Measurements from ENCODE around the gene WASF3.
A peak's percentile ranks its signal among the peaks of the same experiment; 100 is the strongest.
"Not testable (repeated sequence)": the region's sequence is repeated elsewhere in the genome, so short reads cannot be mapped to it uniquely, and the experiment has no call there.

The WASF3 gene

GRCh38 chr13:26636073-26636472 is 78.6 kb downstream of the WASF3 start:
- not testable (repeated sequence) for DNase-seq

DNA sequence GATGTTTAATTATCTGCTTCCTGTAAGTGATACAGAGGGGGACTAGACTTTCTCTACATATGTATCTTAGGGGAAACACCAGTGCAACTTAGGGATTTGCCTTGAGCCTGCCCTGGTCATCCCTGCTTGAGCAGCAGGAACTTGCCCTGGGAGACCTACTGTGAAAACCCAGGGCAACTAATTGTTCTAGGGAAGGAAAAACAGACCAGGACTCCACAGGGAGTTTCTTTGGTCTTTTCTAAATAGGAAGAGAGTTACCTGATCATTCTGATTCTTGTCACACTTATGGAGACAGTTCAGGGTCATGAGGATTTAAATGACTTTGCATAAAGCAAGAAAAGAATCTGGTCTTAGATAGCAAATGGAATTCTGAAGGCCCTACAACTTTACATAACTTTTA is 89.1 kb downstream of the WASF3 start:
- DNase-seq, result no peak

GRCh38 chr13:26651234-26651633 is 93.8 kb downstream of the WASF3 start:
- DNase-seq, result no peak

DNA sequence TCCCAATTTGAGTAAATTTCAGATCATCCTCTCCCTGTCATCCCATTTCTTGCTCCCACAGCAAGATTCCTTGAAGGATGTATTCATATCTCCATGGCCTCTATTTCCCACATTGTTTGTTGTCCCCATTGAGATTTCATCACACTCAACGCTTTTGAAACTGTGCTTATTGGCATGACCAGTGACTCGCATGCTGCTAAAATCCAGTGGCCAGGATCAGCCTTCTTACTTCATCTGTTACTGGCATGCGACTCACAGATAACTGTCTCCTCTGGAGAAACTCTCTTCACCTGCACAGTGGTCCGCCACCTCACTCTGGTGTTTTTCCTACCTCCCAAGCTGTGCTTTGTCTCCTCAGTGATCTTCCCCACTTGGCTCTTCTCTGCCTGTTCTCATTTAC is 95.8 kb downstream of the WASF3 start:
- no peak for DNase-seq

DNA sequence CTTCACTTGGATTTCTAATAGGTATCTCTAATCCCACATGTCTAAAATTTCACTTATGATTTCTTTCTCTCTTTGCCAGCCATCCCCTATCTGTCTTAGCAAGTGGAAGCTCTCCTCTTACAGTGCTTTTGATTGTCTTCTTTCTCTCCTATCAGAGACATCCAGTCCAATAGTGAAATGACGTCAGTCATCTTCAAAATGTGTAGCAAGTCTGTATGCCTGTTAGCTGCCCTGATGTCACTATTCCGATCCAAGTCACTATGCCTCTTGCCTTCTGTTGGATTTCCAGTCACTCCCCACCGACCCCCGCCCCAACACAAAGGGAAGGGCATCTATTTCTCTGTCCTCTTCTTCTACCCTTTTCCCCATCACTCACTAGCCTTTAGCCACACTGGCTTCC is 96.4 kb downstream of the WASF3 start:
- no peak for DNase-seq

GRCh38 chr13:26656919-26657318 is 99.4 kb downstream of the WASF3 start:
- DNase-seq, result no peak

DNA sequence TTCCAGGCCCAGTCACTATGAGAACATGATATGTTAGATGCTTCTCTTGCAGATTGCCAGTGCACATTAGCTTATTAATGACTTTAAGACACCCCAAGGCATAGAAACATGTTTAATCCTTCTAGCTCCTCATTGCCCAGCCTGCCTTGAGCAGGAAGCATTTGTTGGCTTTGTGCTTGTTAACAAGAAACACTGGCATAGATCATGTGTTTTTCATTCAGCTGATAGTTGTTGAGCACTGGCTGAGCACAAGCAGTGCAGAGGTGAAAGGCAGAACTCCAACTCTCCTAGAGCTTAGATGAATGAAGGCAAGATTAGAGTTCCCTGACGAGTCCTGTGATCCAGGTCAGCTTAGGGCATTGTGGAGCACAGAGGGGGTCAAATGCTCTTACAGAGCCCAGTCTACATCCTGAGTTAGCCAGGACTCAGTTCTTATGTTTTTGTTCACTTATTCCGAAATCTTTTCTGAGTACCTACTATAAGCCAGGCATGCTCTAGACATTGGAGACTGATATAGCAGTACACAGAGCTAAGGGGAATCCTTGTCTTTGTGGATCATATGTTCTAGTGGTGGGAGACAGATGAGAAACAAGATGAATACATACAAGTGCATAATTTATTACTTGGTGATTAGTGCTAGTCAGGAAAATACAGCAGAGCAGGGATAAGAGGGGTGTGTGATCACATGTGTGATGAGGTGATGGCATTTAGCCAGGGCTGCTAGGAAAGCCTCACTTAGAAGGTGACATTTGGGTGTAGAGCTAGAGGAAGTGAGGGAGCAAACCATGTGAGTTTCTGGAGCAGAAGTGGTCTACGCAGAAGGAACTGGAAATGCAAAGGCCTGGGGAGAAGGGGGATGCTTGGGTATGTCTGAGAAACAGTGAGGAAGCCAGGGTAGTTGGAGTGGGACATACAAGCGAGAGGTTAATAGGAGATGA is 101.2 kb downstream of the WASF3 start:
- DNase-seq, result no peak

GRCh38 chr13:26660185-26660584 is 102.7 kb downstream of the WASF3 start:
- no peak for DNase-seq

GRCh38 chr13:26660766-26661165 is 103.3 kb downstream of the WASF3 start:
- DNase-seq, result no peak

DNA sequence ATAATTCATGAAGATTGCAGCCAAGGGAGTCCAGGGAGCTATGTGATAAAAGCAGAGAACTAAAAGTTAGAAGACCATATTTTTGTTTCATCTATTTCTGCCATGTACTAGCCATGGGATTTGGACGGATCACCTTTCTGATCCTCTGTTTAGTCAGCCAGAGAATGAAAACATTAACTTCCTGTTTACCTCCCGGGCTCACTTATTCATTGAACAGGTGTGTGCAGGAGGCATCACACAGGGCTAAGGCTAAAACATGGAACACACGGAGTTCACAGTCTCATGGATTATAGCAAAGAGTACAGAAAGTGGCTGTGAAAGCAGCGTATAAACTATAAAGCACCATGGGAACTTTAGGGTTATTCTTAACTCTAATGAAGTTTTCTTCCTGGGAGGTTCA is 106.3 kb downstream of the WASF3 start:
- peak; percentile 5 for DNase-seq

- no peak for DNase-seq
These were observed 106.8 kb downstream of the WASF3 start for GRCh38 chr13:26664286-26664685.

DNA sequence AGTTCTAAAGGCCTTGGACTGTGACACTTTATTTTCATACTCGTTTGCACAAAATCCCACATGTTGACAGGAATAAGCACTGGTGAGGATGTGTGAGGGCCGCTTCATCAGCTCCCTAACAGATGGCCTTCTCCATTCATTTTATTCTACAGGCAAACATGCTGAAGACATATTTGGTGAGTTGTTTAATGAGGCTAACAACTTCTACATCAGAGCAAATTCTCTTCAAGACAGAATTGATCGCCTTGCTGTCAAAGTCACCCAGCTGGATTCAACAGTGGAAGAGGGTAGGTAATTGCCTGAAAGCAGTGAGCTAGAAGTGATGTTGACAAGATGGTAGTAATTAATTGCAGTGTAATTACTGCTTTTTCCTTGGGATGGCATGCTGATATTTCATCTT is 107.4 kb downstream of the WASF3 start:
- DNase-seq, result no peak

DNA sequence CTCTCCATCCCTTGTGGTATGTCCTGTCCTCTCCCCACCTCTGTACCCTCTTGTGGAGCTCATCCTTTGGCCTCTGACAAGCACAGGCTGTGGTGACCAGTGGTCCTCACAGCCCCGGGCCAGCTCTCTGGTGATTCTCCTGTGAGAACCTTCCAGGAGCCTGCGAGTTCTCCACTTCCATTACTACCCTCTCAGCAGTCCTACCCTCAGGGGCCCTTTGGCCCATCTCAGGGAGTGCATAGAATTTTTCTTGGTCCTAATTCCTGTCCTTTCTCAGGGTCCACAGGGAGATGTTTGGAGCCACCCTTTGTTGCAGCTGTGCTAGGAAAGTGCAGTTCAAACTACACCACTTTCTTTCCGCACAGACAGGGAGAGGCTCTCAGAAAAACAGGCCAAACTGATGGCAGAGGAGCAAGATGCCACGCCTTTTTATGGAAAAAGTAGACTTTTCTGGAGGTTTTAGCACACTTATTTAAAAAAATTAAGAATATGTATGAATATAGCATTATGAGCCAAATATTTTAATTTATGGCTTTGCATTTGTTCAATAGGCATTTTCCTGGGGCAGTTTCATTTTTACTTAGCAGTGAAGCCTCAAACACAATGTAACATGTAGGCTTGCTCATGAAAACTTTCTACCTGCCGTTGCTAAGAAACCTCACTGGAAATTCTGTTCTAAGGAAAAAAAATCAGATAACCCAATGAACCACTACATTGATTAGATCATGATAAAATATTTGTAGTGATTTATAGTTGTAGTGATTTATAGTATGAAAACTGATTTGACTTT is 111.1 kb downstream of the WASF3 start:
- no peak for DNase-seq

DNA sequence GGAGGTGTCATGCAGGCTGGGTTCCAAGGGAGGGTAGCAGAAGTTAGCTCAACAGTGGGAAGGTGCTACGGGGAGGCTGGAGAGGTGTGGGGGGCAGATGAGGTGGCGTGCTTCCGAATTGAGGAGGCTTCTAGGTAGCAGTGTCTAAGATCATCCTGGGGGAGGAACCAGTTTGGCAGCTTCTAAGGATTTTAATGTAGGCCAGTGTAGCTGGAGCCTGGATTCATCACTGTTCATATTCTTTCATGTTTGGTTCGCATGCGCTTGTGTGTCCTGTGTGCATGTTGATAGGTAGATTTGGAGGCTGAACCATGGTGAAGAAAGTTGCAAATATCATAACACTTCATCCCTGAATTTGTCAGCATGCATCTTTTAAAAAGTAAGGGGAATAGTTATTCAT is 116.4 kb downstream of the WASF3 start:
- no peak for DNase-seq

- no peak for DNase-seq
These were observed 119.7 kb downstream of the WASF3 start for GRCh38 chr13:26677156-26677555.

GRCh38 chr13:26678330-26678729 is 120.8 kb downstream of the WASF3 start:
- no peak for DNase-seq

DNA sequence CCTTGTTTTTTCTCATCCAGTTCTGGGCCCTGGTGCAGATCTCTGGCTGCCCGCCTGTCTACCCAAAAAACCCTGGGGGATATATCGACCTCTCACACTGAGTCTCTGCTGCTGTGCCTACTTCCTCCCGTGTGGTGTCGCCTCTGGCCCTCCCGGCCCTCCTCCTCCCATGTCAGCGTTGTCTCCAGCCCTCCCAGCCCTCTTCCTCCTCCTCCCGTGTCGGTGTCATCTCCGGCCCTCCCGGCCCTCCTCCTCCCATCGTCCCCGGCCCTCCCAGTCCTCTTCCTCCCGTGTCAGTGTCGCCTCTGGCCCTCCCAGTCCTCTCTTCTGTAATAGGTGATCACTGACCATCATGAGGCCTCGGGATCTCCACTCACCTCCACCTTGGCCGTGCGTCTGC is 121.3 kb downstream of the WASF3 start:
- DNase-seq, result no peak

- no peak for DNase-seq
These were observed 122.1 kb downstream of the WASF3 start for GRCh38 chr13:26679411-26680122.

- DNase-seq, result no peak
These were observed 122.6 kb downstream of the WASF3 start for GRCh38 chr13:26680123-26680450.

DNA sequence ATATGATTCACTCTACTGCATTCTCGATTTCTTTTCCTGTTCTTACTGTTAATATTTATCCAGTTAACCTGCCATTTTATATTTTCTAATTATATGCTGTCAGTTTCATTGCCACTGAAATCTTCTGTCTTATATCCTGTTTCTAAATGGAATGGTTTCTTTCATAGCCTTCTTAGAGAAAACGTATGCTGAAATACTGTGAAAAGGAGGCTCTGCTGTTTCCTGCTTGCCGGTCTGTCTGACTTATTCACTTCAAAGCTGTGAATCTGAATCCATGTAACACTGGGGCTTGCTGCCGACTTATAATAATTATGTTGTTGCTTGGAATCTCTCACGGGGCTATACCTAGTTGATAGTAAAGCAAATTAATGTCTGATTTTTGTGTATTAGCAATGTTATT is 123.1 kb downstream of the WASF3 start:
- DNase-seq, result no peak

- no peak for DNase-seq
These were observed 123.6 kb downstream of the WASF3 start for GRCh38 chr13:26681036-26681435.

GRCh38 chr13:26682606-26683005 is 125.1 kb downstream of the WASF3 start:
- DNase-seq, result no peak

DNA sequence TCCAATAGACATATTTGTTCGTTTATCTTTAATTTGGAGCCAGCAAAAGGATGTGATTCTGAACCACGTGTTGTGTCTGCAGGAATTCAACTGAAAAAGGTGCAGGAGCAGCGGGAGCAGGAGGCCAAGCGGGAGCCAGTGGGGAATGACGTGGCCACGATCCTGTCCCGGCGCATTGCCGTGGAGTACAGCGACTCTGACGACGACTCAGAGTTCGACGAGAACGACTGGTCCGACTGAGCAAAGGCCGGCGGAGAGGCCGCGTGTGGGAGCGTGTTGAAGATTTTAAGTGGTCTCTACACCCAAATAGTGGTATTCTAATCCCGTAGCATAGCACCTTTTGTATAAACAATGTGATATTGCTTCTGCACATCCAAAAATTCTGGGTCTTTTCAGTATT is 128.1 kb downstream of the WASF3 start:
- DNase-seq, result no peak

- DNase-seq, result no peak
These were observed 128.8 kb downstream of the WASF3 start for GRCh38 chr13:26686285-26686684.

All from NCI-H1436 treated with DMSO at 0.1 percent for 48 hours (cell line).